HepG2 (cell line): ENCODE measurements around the gene EPHA10. TPM values are rescaled to one million over a fixed set of nuclear protein-coding genes. Genes with fewer than 3 reads are reported as not detected.

Experiments used
- CBX2 ChIP-seq, 2 experiments: fragments of 200-600 bp in 1 of 2; sonication (generic); formaldehyde crosslinking in 1 of 2; IDR thresholded peaks; 2 replicates each; pipeline versions ENCODE4 v1.7.0 to v1.8.1; 2018 to 2022; ENCODE audit warnings: low read depth in 2 of 2, low read length in 1 of 2, mild to moderate bottlenecking in 1 of 2, missing genetic modification reagents in 1 of 2
- CBX5 ChIP-seq: sonication (generic); formaldehyde crosslinking; IDR thresholded peaks from 2 replicates; pipeline ENCODE4 v1.4.0; 2020; ENCODE audit warnings: missing genetic modification reagents, borderline replicate concordance
- FOXA1 ChIP-seq, 2 experiments: fragments of 450-650 bp in 1 of 2; sonication (generic) in 1 of 2; formaldehyde crosslinking in 1 of 2; IDR thresholded peaks; 2 replicates each; pipeline versions ENCODE4 v1.4.0 to v1.6.1; 2016 to 2020; ENCODE audit warnings: missing genetic modification reagents in 1 of 2
- HMGA1 ChIP-seq: sonication (generic); formaldehyde crosslinking; conservative IDR thresholded peaks from 2 replicates; pipeline ENCODE4 v1.4.0; 2020; ENCODE audit warnings: missing genetic modification reagents
- KLF13 ChIP-seq: sonication (generic); formaldehyde crosslinking; IDR thresholded peaks from 2 replicates; pipeline ENCODE4 v1.4.0; 2020; ENCODE audit warnings: mild to moderate bottlenecking, missing genetic modification reagents
- KMT2A ChIP-seq: sonication (generic); formaldehyde crosslinking; IDR thresholded peaks from 2 replicates; pipeline ENCODE4 v1.4.0; 2020; ENCODE audit warnings: missing genetic modification reagents
- SMARCC2 ChIP-seq: fragments of 450-650 bp; IDR thresholded peaks from 2 replicates; pipeline ENCODE4 v1.6.1; 2017; ENCODE audit warnings: antibody characterized with exemption, mild to moderate bottlenecking
- SRF ChIP-seq: IDR thresholded peaks from 2 replicates; pipeline ENCODE4 v1.6.1; 2011; ENCODE audit warnings: mild to moderate bottlenecking, low read depth, low read length, moderate library complexity
- SRY ChIP-seq: sonication (generic); formaldehyde crosslinking; IDR thresholded peaks from 2 replicates; pipeline ENCODE4 v1.8.0; 2022; ENCODE audit warnings: mild to moderate bottlenecking, missing genetic modification reagents
- TBX2 ChIP-seq: sonication (generic); formaldehyde crosslinking; IDR thresholded peaks from 2 replicates; pipeline ENCODE4 v1.5.0; 2020; ENCODE audit warnings: missing genetic modification reagents, mild to moderate bottlenecking, borderline replicate concordance
- YY1 ChIP-seq: IDR thresholded peaks from 2 replicates; pipeline ENCODE4 v1.6.1; 2011; ENCODE audit warnings: low read length, low read depth, moderate library complexity, mild to moderate bottlenecking; ENCODE audit not compliant: insufficient read depth, insufficient replicate concordance
- ZBTB7A ChIP-seq: sonication (generic); formaldehyde crosslinking; IDR thresholded peaks from 2 replicates; pipeline ENCODE4 v1.8.0; 2022; ENCODE audit warnings: mild to moderate bottlenecking, missing genetic modification reagents
- ZNF576 ChIP-seq: sonication (generic); formaldehyde crosslinking; IDR thresholded peaks from 2 replicates; pipeline ENCODE4 v1.4.0; 2020; ENCODE audit warnings: mild to moderate bottlenecking, missing genetic modification reagents
- ZNF784 ChIP-seq: sonication (generic); formaldehyde crosslinking; IDR thresholded peaks from 2 replicates; pipeline ENCODE4 v1.5.1; 2020; ENCODE audit warnings: missing genetic modification reagents, mild to moderate bottlenecking, borderline replicate concordance
- polyA plus RNA-seq, 8 experiments: library from polyadenylated mRNA; depleted of rRNA in 3 of 8; stranded (reverse) in 7 of 8; unstranded in 1 of 8; fragments of >200 nt; fragmentation: Illumina TruSeq in 4 of 8; extraction: Trizol in 4 of 8; gene quantifications; 2 replicates each; pipeline versions ENCODE4 v1.2.1 to v1.2.3, GENCODE V29; 2011 to 2016; ENCODE audit warnings: low read depth in 4 of 8, missing spikeins in 1 of 8, mixed read lengths in 1 of 8; ENCODE audit not compliant: insufficient read depth in 1 of 8
- total RNA-seq, 5 experiments: library from RNA; depleted of rRNA; stranded (reverse); fragments of >200 nt; fragmentation: Illumina TruSeq; extraction: Trizol; gene quantifications; 2 replicates each; pipeline ENCODE4 v1.2.3, GENCODE V29; 2016; ENCODE audit warnings: low read depth in 1 of 5
- TF ChIP-seq, protein P1 (sequence below): sonication (generic); formaldehyde crosslinking; IDR thresholded peaks from 2 replicates; pipeline ENCODE4 v1.5.1; 2020; ENCODE audit warnings: missing genetic modification reagents, mild to moderate bottlenecking, borderline replicate concordance
- TF ChIP-seq, protein P2 (sequence below), 2 experiments: sonication (generic) in 1 of 2; formaldehyde crosslinking in 1 of 2; IDR thresholded peaks; 2 replicates each; pipeline versions ENCODE4 v1.4.0 to v1.6.1; 2018 to 2020; ENCODE audit warnings: missing genetic modification reagents in 2 of 2, borderline replicate concordance in 1 of 2, low read depth in 1 of 2, mild to moderate bottlenecking in 1 of 2, missing biosample characterization in 1 of 2
- TF ChIP-seq, protein P3 (sequence below): sonication (generic); formaldehyde crosslinking; IDR thresholded peaks from 2 replicates; pipeline ENCODE4 v1.8.0; 2022; ENCODE audit warnings: missing genetic modification reagents, low read depth, mild to moderate bottlenecking, borderline replicate concordance
- TF ChIP-seq, protein P4 (sequence below), 2 experiments: IDR thresholded peaks; 2 replicates each; pipeline ENCODE4 v1.6.1; 2011 to 2012; ENCODE audit warnings: low read length in 2 of 2, borderline replicate concordance in 1 of 2, low read depth in 1 of 2, mild to moderate bottlenecking in 1 of 2, moderate library complexity in 1 of 2

The EPHA10 gene
- total and polyA plus RNA-seq, 2 of the 13 experiments (the other 11 are each of a cell fraction or from before 2014, with no cell fraction given), result 0.11 to 0.58 TPM

- TF ChIP-seq, protein P1, sequence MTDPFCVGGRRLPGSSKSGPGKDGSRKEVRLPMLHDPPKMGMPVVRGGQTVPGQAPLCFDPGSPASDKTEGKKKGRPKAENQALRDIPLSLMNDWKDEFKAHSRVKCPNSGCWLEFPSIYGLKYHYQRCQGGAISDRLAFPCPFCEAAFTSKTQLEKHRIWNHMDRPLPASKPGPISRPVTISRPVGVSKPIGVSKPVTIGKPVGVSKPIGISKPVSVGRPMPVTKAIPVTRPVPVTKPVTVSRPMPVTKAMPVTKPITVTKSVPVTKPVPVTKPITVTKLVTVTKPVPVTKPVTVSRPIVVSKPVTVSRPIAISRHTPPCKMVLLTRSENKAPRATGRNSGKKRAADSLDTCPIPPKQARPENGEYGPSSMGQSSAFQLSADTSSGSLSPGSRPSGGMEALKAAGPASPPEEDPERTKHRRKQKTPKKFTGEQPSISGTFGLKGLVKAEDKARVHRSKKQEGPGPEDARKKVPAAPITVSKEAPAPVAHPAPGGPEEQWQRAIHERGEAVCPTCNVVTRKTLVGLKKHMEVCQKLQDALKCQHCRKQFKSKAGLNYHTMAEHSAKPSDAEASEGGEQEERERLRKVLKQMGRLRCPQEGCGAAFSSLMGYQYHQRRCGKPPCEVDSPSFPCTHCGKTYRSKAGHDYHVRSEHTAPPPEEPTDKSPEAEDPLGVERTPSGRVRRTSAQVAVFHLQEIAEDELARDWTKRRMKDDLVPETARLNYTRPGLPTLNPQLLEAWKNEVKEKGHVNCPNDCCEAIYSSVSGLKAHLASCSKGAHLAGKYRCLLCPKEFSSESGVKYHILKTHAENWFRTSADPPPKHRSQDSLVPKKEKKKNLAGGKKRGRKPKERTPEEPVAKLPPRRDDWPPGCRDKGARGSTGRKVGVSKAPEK (CRISPR knock-in tag), result no peak
- TF ChIP-seq, protein P2, sequence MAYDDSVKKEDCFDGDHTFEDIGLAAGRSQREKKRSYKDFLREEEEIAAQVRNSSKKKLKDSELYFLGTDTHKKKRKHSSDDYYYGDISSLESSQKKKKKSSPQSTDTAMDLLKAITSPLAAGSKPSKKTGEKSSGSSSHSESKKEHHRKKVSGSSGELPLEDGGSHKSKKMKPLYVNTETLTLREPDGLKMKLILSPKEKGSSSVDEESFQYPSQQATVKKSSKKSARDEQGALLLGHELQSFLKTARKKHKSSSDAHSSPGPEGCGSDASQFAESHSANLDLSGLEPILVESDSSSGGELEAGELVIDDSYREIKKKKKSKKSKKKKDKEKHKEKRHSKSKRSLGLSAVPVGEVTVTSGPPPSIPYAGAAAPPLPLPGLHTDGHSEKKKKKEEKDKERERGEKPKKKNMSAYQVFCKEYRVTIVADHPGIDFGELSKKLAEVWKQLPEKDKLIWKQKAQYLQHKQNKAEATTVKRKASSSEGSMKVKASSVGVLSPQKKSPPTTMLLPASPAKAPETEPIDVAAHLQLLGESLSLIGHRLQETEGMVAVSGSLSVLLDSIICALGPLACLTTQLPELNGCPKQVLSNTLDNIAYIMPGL (CRISPR knock-in tag; IDR thresholded peaks at IDR 0.05; ENCODE audit: borderline replicate concordance in 1 of 2, low read depth in 1 of 2), result no peak
- TF ChIP-seq CBX2 (IDR thresholded peaks at IDR 0.05; ENCODE audit: low read depth, low read length) (no peak), CBX2 (CRISPR knock-in tag; IDR thresholded peaks at IDR 0.05; ENCODE audit: low read depth) (no peak), SMARCC2 (no peak), HMGA1 (CRISPR knock-in tag) (no peak), CBX5 (no peak), SRY (CRISPR knock-in tag) (peak; percentile 81), FOXA1 (IDR thresholded peaks at IDR 0.05) (no peak), FOXA1 (CRISPR knock-in tag; IDR thresholded peaks at IDR 0.05) (no peak), YY1 (no peak), TBX2 (CRISPR knock-in tag) (peak; percentile 39; the same call in 1 of the 2 replicates), ZNF576 (CRISPR knock-in tag) (0 out of 2 replicates have a peak, but pooled peaks have one; percentile 58), ZNF784 (0 out of 2 replicates have a peak, but pooled peaks have one; percentile 18), KLF13 (CRISPR knock-in tag) (no peak), SRF (no peak), KMT2A (CRISPR knock-in tag) (no peak), ZBTB7A (CRISPR knock-in tag) (peak; percentile 78; the same call in 1 of the 2 replicates)
- TF ChIP-seq, protein P3, sequence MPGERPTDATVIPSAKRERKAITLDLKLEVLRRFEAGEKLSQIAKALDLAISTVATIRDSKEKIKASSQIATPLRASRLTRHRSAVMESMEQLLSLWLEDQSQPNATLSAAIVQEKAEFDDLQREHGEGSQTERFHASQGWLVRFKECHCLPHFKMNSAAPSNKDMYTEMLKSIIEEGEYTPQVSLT (CRISPR knock-in tag), result no peak
- TF ChIP-seq, protein P4, sequence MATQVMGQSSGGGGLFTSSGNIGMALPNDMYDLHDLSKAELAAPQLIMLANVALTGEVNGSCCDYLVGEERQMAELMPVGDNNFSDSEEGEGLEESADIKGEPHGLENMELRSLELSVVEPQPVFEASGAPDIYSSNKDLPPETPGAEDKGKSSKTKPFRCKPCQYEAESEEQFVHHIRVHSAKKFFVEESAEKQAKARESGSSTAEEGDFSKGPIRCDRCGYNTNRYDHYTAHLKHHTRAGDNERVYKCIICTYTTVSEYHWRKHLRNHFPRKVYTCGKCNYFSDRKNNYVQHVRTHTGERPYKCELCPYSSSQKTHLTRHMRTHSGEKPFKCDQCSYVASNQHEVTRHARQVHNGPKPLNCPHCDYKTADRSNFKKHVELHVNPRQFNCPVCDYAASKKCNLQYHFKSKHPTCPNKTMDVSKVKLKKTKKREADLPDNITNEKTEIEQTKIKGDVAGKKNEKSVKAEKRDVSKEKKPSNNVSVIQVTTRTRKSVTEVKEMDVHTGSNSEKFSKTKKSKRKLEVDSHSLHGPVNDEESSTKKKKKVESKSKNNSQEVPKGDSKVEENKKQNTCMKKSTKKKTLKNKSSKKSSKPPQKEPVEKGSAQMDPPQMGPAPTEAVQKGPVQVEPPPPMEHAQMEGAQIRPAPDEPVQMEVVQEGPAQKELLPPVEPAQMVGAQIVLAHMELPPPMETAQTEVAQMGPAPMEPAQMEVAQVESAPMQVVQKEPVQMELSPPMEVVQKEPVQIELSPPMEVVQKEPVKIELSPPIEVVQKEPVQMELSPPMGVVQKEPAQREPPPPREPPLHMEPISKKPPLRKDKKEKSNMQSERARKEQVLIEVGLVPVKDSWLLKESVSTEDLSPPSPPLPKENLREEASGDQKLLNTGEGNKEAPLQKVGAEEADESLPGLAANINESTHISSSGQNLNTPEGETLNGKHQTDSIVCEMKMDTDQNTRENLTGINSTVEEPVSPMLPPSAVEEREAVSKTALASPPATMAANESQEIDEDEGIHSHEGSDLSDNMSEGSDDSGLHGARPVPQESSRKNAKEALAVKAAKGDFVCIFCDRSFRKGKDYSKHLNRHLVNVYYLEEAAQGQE (IDR thresholded peaks at IDR 0.05; ENCODE audit: borderline replicate concordance in 1 of 2, low read depth in 1 of 2, low read length in 2 of 2), result no peak
These were observed 73.3 kb downstream of the EPHA10 start (continued) for GRCh38 chr1:37691497-37692077.
